Activated T-helper 17 cell treated with anti-CD3 and anti-CD28 coated beads, Interleukin-2, amount 50 U/mL, for 72 hours (primary cell): ENCODE data around the gene SERTAD1. TPM values are rescaled to one million over a fixed set of nuclear protein-coding genes. Genes with fewer than 3 reads are reported as not detected.
"Not testable (repeated sequence)": the region's sequence is repeated elsewhere in the genome, so short reads cannot be mapped to it uniquely, and the experiment has no call there.

ENCODE experiments used
- ATAC-seq: fragments of 150-1000 bp; cut with Tn5 transposase; replicated peaks from 2 replicates; pipeline ENCODE4 v1.10.0; 2021; ENCODE audit warnings: mild to moderate bottlenecking, moderate library complexity
- H3K27ac Mint-ChIP-seq: one replicate; pipeline ENCODE4 v1.8.0; 2022; ENCODE audit warnings: mixed read lengths
- H3K27me3 Mint-ChIP-seq: one replicate; pipeline ENCODE4 v1.8.0; 2022; ENCODE audit warnings: mixed read lengths
- H3K36me3 Mint-ChIP-seq: one replicate; pipeline ENCODE4 v1.8.0; 2022; ENCODE audit warnings: low read depth, mild to moderate bottlenecking, mixed read lengths
- H3K4me1 Mint-ChIP-seq: one replicate; pipeline ENCODE4 v1.8.0; 2022; ENCODE audit warnings: mixed read lengths
- H3K4me3 Mint-ChIP-seq: one replicate; pipeline ENCODE4 v1.8.0; 2022; ENCODE audit warnings: mild to moderate bottlenecking, mixed read lengths
- H3K9me3 Mint-ChIP-seq: one replicate; pipeline ENCODE4 v1.8.0; 2022; ENCODE audit warnings: mixed read lengths
- total RNA-seq, 2 donors: library from RNA; stranded (reverse); gene quantifications; one replicate each; pipeline ENCODE4 v1.2.3, GENCODE V29; 2022

SERTAD1 gene
- total RNA-seq, 2 donors from 2014 or later = 14.3 to 34.4 TPM

GRCh38 chr19:40442328-40443130 is 16.7 kb upstream of the SERTAD1 start:
- ATAC-seq = no peak
- Mint-ChIP-seq H3K9me3 (no peaks in the 10 kb centered on the region), H3K27ac (peak overlapping the region; percentile 91), H3K36me3 (peaks cover 29% of the 10 kb centered on the region), H3K4me3 (peak overlapping the region; percentile 93), H3K4me1 (peaks cover 11% of the 10 kb centered on the region), H3K27me3 (no peaks in the 10 kb centered on the region)

DNA sequence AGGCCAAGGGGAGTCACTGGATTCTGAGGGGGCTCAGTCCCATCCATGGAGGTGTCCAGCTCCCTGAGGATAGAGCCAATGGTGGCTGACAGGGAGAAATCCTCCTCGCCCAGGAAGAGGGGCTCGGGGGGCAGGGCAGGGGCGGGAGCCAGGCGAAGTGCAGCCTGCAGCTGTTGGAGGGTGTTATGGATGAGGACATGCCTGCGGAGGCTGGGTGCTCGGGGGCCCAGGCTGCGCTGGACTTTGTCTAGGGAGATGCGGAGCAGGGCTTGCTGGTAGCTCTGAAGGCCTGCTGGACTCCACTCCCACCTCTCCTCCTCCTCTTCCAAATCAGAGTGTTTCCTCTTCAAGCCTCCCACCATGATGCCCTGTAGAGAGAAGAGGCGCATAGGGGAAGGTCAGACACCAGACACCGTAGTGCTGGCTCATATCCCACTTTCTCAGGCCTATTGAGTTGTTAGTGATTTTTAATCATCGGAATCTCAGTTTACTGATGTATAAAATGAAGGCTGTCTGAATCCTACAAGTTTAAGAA is 16.0 kb upstream of the SERTAD1 start:
- Mint-ChIP-seq H3K9me3 (no peaks in the 10 kb centered on the region), H3K4me3 (peak overlapping the region; percentile 93), H3K27me3 (no peaks in the 10 kb centered on the region), H3K36me3 (peaks cover 29% of the 10 kb centered on the region), H3K4me1 (peaks cover 11% of the 10 kb centered on the region), H3K27ac (peak overlapping the region; percentile 91)
- no peak for ATAC-seq

GRCh38 chr19:40438284-40438683 is 12.5 kb upstream of the SERTAD1 start:
- peaks cover 29% of the 10 kb centered on the region for H3K36me3 Mint-ChIP-seq

GRCh38 chr19:40433391-40434216 is 7.8 kb upstream of the SERTAD1 start:
- Mint-ChIP-seq H3K36me3 (no peaks in the 10 kb centered on the region), H3K4me3 (peak overlapping the region; percentile 87), H3K9me3 (no peaks in the 10 kb centered on the region), H3K27ac (peak overlapping the region; percentile 96), H3K27me3 (no peaks in the 10 kb centered on the region), H3K4me1 (peaks cover 7% of the 10 kb centered on the region)
- ATAC-seq = peak; percentile 96

More at GRCh38 chr19:40438284-40438683, 12.5 kb upstream of the SERTAD1 start:
- peak overlapping the region; percentile 5 for H3K27ac Mint-ChIP-seq
- no peaks in the 10 kb centered on the region for H3K9me3 Mint-ChIP-seq
- H3K4me3 Mint-ChIP-seq = no peak overlapping the region
- no peak for ATAC-seq
- H3K27me3 Mint-ChIP-seq = no peaks in the 10 kb centered on the region
- H3K4me1 Mint-ChIP-seq = peaks cover 9% of the 10 kb centered on the region

GRCh38 chr19:40432760-40433159 is 7.0 kb upstream of the SERTAD1 start:
- not testable (repeated sequence) for H3K27me3 Mint-ChIP-seq, ATAC-seq, H3K36me3 Mint-ChIP-seq, H3K9me3 Mint-ChIP-seq, H3K4me1 Mint-ChIP-seq
- Mint-ChIP-seq H3K4me3 (peak overlapping the region; percentile 87), H3K27ac (peak overlapping the region; percentile 96)

GRCh38 chr19:40431698-40432097 is 5.9 kb upstream of the SERTAD1 start:
- no peak overlapping the region for H3K4me3 Mint-ChIP-seq
- H3K9me3 Mint-ChIP-seq = no peaks in the 10 kb centered on the region
- peaks cover 7% of the 10 kb centered on the region for H3K4me1 Mint-ChIP-seq
- no peak overlapping the region for H3K27ac Mint-ChIP-seq
- H3K27me3 Mint-ChIP-seq = no peaks in the 10 kb centered on the region
- ATAC-seq = no peak
- H3K36me3 Mint-ChIP-seq = no peaks in the 10 kb centered on the region

- H3K27ac Mint-ChIP-seq, H3K4me1 Mint-ChIP-seq, H3K36me3 Mint-ChIP-seq, H3K9me3 Mint-ChIP-seq, H3K4me3 Mint-ChIP-seq, ATAC-seq, H3K27me3 Mint-ChIP-seq: not testable (repeated sequence)
Observed at GRCh38 chr19:40430242-40430641, 4.5 kb upstream of the SERTAD1 start.

DNA sequence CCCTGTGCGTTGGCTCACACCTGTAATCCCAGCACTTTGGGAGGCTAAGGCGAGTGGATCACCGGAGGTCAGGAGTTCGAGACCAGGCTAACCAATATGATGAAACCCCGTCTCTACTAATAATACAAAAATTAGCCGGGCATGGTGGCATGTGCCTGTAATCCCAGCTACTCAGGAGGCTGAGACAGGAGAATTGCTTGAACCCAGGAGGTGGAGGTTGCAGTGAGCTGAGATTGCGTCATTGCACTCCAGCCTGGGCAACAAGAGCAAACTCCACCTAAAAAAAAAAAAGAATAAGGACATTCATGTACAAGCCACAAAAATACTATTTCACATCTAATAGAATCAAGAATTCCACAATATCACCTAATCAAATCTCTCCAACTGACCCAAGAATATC is 2.4 kb upstream of the SERTAD1 start:
- H3K4me3 Mint-ChIP-seq, H3K9me3 Mint-ChIP-seq, H3K27ac Mint-ChIP-seq, H3K27me3 Mint-ChIP-seq, ATAC-seq, H3K4me1 Mint-ChIP-seq: not testable (repeated sequence)
- peaks cover 26% of the 10 kb centered on the region for H3K36me3 Mint-ChIP-seq

GRCh38 chr19:40424637-40425449 is 949 bp downstream of the SERTAD1 start:
- peaks cover 5% of the 10 kb centered on the region for H3K4me1 Mint-ChIP-seq
- peak overlapping the region; percentile 98 for H3K4me3 Mint-ChIP-seq
- no peaks in the 10 kb centered on the region for H3K27me3 Mint-ChIP-seq
- no peaks in the 10 kb centered on the region for H3K9me3 Mint-ChIP-seq
- H3K27ac Mint-ChIP-seq = peak overlapping the region; percentile 97
- H3K36me3 Mint-ChIP-seq = peaks cover 48% of the 10 kb centered on the region
- ATAC-seq = no peak

- no peak for ATAC-seq
- H3K27ac Mint-ChIP-seq = peak overlapping the region; percentile 97
- no peaks in the 10 kb centered on the region for H3K9me3 Mint-ChIP-seq
- no peaks in the 10 kb centered on the region for H3K27me3 Mint-ChIP-seq
- peaks cover 8% of the 10 kb centered on the region for H3K4me1 Mint-ChIP-seq
- peaks cover 48% of the 10 kb centered on the region for H3K36me3 Mint-ChIP-seq
- H3K4me3 Mint-ChIP-seq = peak overlapping the region; percentile 98
Observed at GRCh38 chr19:40423938-40424337, 1.9 kb downstream of the SERTAD1 start.

GRCh38 chr19:40422748-40423566 is 2.8 kb downstream of the SERTAD1 start:
- Mint-ChIP-seq H3K4me3 (peak overlapping the region; percentile 98), H3K27ac (peak overlapping the region; percentile 77), H3K36me3 (peaks cover 48% of the 10 kb centered on the region), H3K27me3 (no peaks in the 10 kb centered on the region), H3K4me1 (peaks cover 8% of the 10 kb centered on the region), H3K9me3 (no peaks in the 10 kb centered on the region)
- no peak for ATAC-seq

GRCh38 chr19:40421993-40422747 is 3.6 kb downstream of the SERTAD1 start:
- ATAC-seq = no peak
- peak overlapping the region; percentile 98 for H3K4me3 Mint-ChIP-seq
- H3K27me3 Mint-ChIP-seq = no peaks in the 10 kb centered on the region
- peak overlapping the region; percentile 77 for H3K27ac Mint-ChIP-seq
- H3K36me3 Mint-ChIP-seq = peaks cover 48% of the 10 kb centered on the region
- H3K9me3 Mint-ChIP-seq = no peaks in the 10 kb centered on the region
- H3K4me1 Mint-ChIP-seq = peaks cover 9% of the 10 kb centered on the region
